Sigmoid colon (tissue), 7 donors: Measurements from ENCODE around the gene PCSK9. TPM values are rescaled to one million over a fixed set of nuclear protein-coding genes. Genes with fewer than 3 reads are reported as not detected.

Experiments
- DNase-seq: peaks from one replicate; pipeline ENCODE4 v3.0.0-alpha.2; 2019
- H3K27ac ChIP-seq, 4 donors: fragments of 200-600 bp; sonication (generic); one replicate each; pipeline ENCODE4 v1.5.1; 2016 to 2019; ENCODE audit warnings: mild to moderate bottlenecking in 1 of 4
- H3K27me3 ChIP-seq, 3 donors: fragments of 200-600 bp; sonication (generic); one replicate each; pipeline ENCODE4 v1.5.1; 2019; ENCODE audit warnings: mild to moderate bottlenecking in 1 of 3
- H3K36me3 ChIP-seq, 4 donors: fragments of 200-600 bp; sonication (generic); one replicate each; pipeline ENCODE4 v1.5.1; 2016 to 2019
- H3K4me1 ChIP-seq, 4 donors: fragments of 200-600 bp; sonication (generic); one replicate each; pipeline ENCODE4 v1.5.1; 2017 to 2019
- H3K4me3 ChIP-seq, 4 donors: fragments of 200-600 bp; sonication (generic); one replicate each; pipeline ENCODE4 v1.5.1; 2017 to 2019; ENCODE audit warnings: mild to moderate bottlenecking in 2 of 4, moderate library complexity in 1 of 4
- H3K9me3 ChIP-seq, 4 donors: fragments of 200-600 bp in 3 of 4; sonication (generic) in 3 of 4; one replicate each; pipeline versions ENCODE4 v1.5.1 to v1.6.1; 2013 to 2019
- CTCF ChIP-seq, 4 experiments: fragments of 450-650 bp in 3 of 4; fragments of 200-600 bp in 1 of 4; IDR thresholded peaks; one replicate each; pipeline ENCODE4 v1.5.1; 2016 to 2019; ENCODE audit warnings: antibody characterized with exemption in 4 of 4, mild to moderate bottlenecking in 3 of 4, moderate library complexity in 2 of 4
- EP300 ChIP-seq, 4 donors: sonication (generic); formaldehyde crosslinking; IDR thresholded peaks; one replicate each; pipeline ENCODE4 v1.6.1; 2017; ENCODE audit warnings: antibody characterized with exemption in 4 of 4
- POLR2A ChIP-seq, 2 donors: fragments of 450-650 bp; IDR thresholded peaks; one replicate each; pipeline ENCODE4 v1.6.1; 2016; ENCODE audit warnings: antibody characterized with exemption in 2 of 2, mild to moderate bottlenecking in 2 of 2, moderate library complexity in 2 of 2
- POLR2AphosphoS5 ChIP-seq, 4 donors: sonication (generic); formaldehyde crosslinking; IDR thresholded peaks; one replicate each; pipeline ENCODE4 v1.6.1; 2017; ENCODE audit warnings: antibody characterized with exemption in 4 of 4
- WGBS, 2 donors: extraction: QIAGEN DNeasy Blood & Tissue Kit; methylation state at CpG; one replicate each; pipeline ENCODE4 v1.1.7; 2013; 5-methylcytosine and 5-hydroxymethylcytosine counted together
- intact Hi-C: fragments of 100-400 bp; cut with DNase I; formaldehyde crosslinking; loops from one replicate; pipeline ENCODE4 v1.15.1; 2023
- polyA plus RNA-seq, 3 donors: library from polyadenylated mRNA; stranded (reverse); fragments of 200-250 nt; gene quantifications; one replicate each; pipeline ENCODE4 v1.2.3, GENCODE V29; 2013
- total RNA-seq, 4 donors: library from RNA; depleted of rRNA; stranded (reverse); fragments of >200 nt; gene quantifications; one replicate each; pipeline ENCODE4 v1.1.0, GENCODE V29; 2016
- donor health status: healthy with polysubstance abuse.
- donor health status: Bipolar disorder and iron deficiency.
- donor health status: healthy.

Gene PCSK9
- total and polyA plus RNA-seq, 7 donors = 0.28 to 41.9 (median 3.4) TPM; not detected in 3

GRCh38 chr1:55006931-55007330 is 32.4 kb upstream of the PCSK9 start:
- H3K4me1 ChIP-seq = no peaks in the 10 kb centered on the region
- no peaks in the 10 kb centered on the region for H3K27me3 ChIP-seq
- TF ChIP-seq POLR2AphosphoS5 (IDR thresholded peaks at IDR 0.05) (no peak), EP300 (IDR thresholded peaks at IDR 0.05) (no peak), CTCF (IDR thresholded peaks at IDR 0.05) (no peak), POLR2A (IDR thresholded peaks at IDR 0.05) (no peak)
- 92 to 94% methylated on average over 12 of the region's 12 CpGs for WGBS, 2 donors
- H3K36me3 ChIP-seq = no peaks in the 10 kb centered on the region
- DNase-seq = no peak
- H3K4me3 ChIP-seq = no peak overlapping the region
- H3K9me3 ChIP-seq = no peaks in the 10 kb centered on the region
- no peak overlapping the region for H3K27ac ChIP-seq
- intact Hi-C loops = no loop called here

- H3K36me3 ChIP-seq = no peaks in the 10 kb centered on the region
- intact Hi-C loops = no loop called here
- 82 to 86% methylated on average over 3 of the region's 3 CpGs for WGBS, 2 donors
- no peaks in the 10 kb centered on the region for H3K4me1 ChIP-seq
- H3K27ac ChIP-seq = no peak overlapping the region
- no peaks in the 10 kb centered on the region for H3K27me3 ChIP-seq
- DNase-seq = no peak
- TF ChIP-seq EP300 (IDR thresholded peaks at IDR 0.05) (no peak), POLR2AphosphoS5 (IDR thresholded peaks at IDR 0.05) (no peak), POLR2A (IDR thresholded peaks at IDR 0.05) (no peak), CTCF (IDR thresholded peaks at IDR 0.05) (no peak)
- H3K4me3 ChIP-seq = no peak overlapping the region
- H3K9me3 ChIP-seq = no peaks in the 10 kb centered on the region
These were observed 31.7 kb upstream of the PCSK9 start for GRCh38 chr1:55007625-55008024.

- no peaks in the 10 kb centered on the region for H3K9me3 ChIP-seq
- intact Hi-C loops = no loop called here
- DNase-seq = no peak
- TF ChIP-seq POLR2AphosphoS5 (IDR thresholded peaks at IDR 0.05) = no peak
- TF ChIP-seq EP300 (IDR thresholded peaks at IDR 0.05) = no peak
- peaks cover 0 to 12% (median 0%) of the 10 kb centered on the region in 3 donors for H3K27me3 ChIP-seq
- 88 to 91% methylated on average over 9 of the region's 9 CpGs for WGBS, 2 donors
- no peaks in the 10 kb centered on the region for H3K4me1 ChIP-seq
- no peaks in the 10 kb centered on the region for H3K36me3 ChIP-seq
- no peak overlapping the region for H3K27ac ChIP-seq
- no peak overlapping the region for H3K4me3 ChIP-seq
These were observed 29.0 kb upstream of the PCSK9 start for GRCh38 chr1:55010194-55010886.

DNA sequence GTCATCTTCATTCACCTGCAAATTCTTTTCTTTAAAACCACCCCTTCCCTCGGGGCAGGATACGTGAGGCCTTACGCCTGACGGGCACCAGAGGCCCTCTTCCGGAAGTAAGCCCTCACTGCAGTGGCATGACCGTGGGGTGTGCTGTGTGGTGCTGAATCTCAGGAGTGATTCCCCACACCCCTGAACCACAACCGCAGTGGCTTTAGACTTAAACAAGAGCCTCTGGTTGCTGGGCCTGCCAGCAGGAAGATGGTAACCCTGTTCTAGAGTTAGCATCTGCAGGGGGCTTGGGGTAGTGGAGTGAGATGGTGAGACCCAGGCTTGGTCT is 28.5 kb upstream of the PCSK9 start:
- peaks cover 0 to 12% (median 0%) of the 10 kb centered on the region in 3 donors for H3K27me3 ChIP-seq
- H3K9me3 ChIP-seq = no peaks in the 10 kb centered on the region
- no peak for DNase-seq
- TF ChIP-seq EP300 (IDR thresholded peaks at IDR 0.05) = no peak
- no peak for TF ChIP-seq POLR2A (IDR thresholded peaks at IDR 0.05)
- no peak for TF ChIP-seq CTCF (IDR thresholded peaks at IDR 0.05)
- TF ChIP-seq POLR2AphosphoS5 (IDR thresholded peaks at IDR 0.05) = no peak
- no peak overlapping the region for H3K4me3 ChIP-seq
- 86 to 92% methylated on average over 7 of the region's 7 CpGs for WGBS, 2 donors
- no peaks in the 10 kb centered on the region for H3K4me1 ChIP-seq
- intact Hi-C loops = no loop called here
- no peak overlapping the region for H3K27ac ChIP-seq
- H3K36me3 ChIP-seq = no peaks in the 10 kb centered on the region

GRCh38 chr1:55012661-55013060 is 26.7 kb upstream of the PCSK9 start:
- Histone ChIP-seq H3K9me3 (peaks cover 0 to 2% (median 0%) of the 10 kb centered on the region in 4 donors), H3K4me3 (no peak overlapping the region), H3K27ac (no peak overlapping the region), H3K27me3 (peaks cover 0 to 12% (median 0%) of the 10 kb centered on the region in 3 donors), H3K4me1 (no peaks in the 10 kb centered on the region), H3K36me3 (no peaks in the 10 kb centered on the region)
- TF ChIP-seq EP300 (IDR thresholded peaks at IDR 0.05) = no peak
- no peak for TF ChIP-seq POLR2AphosphoS5 (IDR thresholded peaks at IDR 0.05)
- no peak for TF ChIP-seq CTCF (IDR thresholded peaks at IDR 0.05)
- intact Hi-C loops = no loop called here
- WGBS, 2 donors = 20 to 67% methylated on average over 1 of the region's 1 CpG
- no peak for DNase-seq
